ENCODE data around the gene SUPT20H.

The SUPT20H gene

DNA sequence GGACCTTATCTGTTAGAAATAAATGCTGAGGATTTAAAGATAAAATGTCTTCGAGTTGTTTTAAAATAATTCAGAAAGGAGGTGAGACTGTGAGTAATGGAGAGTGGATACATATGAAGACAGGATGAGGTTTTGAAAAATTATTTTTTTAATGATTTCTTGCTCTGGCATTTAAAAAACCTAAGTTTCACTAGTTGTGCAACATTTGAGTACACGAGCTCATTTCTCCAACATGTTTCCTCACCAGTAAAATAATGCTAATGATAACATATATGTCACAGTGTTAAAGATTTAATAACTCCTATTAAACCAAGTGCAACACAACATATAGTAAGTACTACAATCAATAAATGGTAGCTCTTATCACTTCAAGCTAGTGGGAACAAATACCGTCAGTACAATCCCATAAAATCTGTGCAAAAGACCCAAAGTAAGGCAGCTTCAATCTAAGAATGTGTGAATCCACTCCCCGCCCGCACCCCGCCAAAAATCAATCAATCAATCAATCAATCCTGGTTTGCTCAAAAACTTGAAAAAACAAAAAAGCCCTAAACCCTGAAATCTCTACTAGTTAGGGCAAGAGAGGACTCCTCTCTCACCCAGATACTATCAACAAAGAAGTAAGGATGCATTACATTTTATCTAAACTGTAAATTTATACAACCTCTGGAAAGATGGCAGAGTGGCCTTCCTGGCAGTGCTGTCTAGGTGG, 61.6 kb downstream of the SUPT20H start:
- H3K4me3 ChIP-seq (ENCODE audit: low read length), result peak overlapping the region; percentile 72

DNA sequence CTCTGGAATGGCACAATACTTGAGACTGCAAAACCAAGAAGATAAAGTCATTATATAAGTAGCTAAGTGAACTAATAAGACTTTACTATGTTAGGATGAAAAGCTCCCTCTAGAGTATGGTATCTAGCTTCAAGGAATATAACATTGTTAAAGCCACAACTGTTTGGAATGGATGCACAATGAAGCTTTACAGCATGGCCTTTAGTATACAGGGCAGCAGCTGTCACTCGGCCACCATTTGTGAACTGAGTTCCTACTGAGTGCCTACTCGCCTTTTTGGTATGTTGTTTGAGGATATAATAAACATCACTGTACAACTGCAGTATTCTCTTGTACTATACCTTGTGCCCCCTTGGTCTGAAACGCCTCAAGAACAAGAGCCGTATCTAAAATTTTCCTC, 67.1 kb downstream of the SUPT20H start:
- DNase-seq (ENCODE audit: low read depth), result no peak
- no peak overlapping the region for H3K4me3 ChIP-seq (ENCODE audit: low read length)
- TF ChIP-seq, protein P1, sequence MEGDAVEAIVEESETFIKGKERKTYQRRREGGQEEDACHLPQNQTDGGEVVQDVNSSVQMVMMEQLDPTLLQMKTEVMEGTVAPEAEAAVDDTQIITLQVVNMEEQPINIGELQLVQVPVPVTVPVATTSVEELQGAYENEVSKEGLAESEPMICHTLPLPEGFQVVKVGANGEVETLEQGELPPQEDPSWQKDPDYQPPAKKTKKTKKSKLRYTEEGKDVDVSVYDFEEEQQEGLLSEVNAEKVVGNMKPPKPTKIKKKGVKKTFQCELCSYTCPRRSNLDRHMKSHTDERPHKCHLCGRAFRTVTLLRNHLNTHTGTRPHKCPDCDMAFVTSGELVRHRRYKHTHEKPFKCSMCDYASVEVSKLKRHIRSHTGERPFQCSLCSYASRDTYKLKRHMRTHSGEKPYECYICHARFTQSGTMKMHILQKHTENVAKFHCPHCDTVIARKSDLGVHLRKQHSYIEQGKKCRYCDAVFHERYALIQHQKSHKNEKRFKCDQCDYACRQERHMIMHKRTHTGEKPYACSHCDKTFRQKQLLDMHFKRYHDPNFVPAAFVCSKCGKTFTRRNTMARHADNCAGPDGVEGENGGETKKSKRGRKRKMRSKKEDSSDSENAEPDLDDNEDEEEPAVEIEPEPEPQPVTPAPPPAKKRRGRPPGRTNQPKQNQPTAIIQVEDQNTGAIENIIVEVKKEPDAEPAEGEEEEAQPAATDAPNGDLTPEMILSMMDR (IDR thresholded peaks at IDR 0.05; ENCODE audit: insufficient read depth, low read depth, low read length, missing control alignments), result no peak

More for the DNA sequence above, 61.6 kb downstream of the SUPT20H start:
- no peak for DNase-seq (ENCODE audit: low read depth)
- TF ChIP-seq, protein P1 (IDR thresholded peaks at IDR 0.05; ENCODE audit: insufficient read depth, low read depth, low read length, missing control alignments), result no peak

GRCh38 chr13:36986462-36987240, 72.8 kb downstream of the SUPT20H start:
- no peak overlapping the region for H3K4me3 ChIP-seq (ENCODE audit: low read length)
- DNase-seq (ENCODE audit: low read depth), result peak; percentile 87
- TF ChIP-seq, protein P1 (IDR thresholded peaks at IDR 0.05; ENCODE audit: insufficient read depth, low read depth, low read length, missing control alignments), result no peak

- DNase-seq (ENCODE audit: low read depth), result peak; percentile 57
- TF ChIP-seq, protein P1 (IDR thresholded peaks at IDR 0.05; ENCODE audit: insufficient read depth, low read depth, low read length, missing control alignments), result peak; percentile 33
These were observed 78.2 kb downstream of the SUPT20H start for GRCh38 chr13:36981156-36981743.

DNA sequence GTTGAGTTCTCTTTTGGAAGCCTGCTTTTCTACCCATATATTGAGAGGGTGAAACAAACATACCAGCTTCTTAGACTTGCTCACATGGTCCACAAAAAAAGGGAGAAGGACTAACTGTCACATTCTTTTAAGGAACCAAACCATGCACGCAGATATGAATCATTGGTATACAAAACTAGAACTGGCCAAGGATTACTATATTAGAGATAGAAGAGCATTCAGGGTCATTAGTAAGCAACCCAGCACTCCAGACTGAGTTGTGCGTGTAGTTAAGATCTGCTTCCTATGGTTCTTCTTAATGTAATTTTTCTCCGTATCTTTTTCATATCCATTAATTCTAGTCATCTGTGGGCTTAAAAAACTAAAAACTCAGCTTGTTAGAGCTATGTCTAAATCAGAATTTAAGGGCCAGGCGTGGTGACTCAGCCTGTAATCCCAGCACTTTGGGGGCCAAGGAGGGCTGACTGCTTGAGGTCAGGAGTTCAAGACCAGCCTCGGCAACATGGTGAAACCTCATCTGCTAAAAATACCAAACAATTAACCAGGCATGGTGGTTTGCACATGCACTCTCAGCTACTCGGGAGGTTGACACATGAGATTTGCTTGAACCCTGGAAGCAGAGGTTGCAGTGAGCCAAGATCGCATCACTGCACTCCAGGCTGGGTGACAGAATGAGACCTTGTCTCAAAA, 80.0 kb downstream of the SUPT20H start:
- TF ChIP-seq, protein P1 (IDR thresholded peaks at IDR 0.05; ENCODE audit: insufficient read depth, low read depth, low read length, missing control alignments), result no peak
- H3K4me3 ChIP-seq (ENCODE audit: low read length), result no peak overlapping the region
- DNase-seq (ENCODE audit: low read depth), result no peak

More at GRCh38 chr13:36981156-36981743, 78.2 kb downstream of the SUPT20H start:
- H3K4me3 ChIP-seq (ENCODE audit: low read length), result no peak overlapping the region

GRCh38 chr13:36975172-36975571, 84.3 kb downstream of the SUPT20H start:
- no peak for DNase-seq (ENCODE audit: low read depth)
- TF ChIP-seq, protein P1 (IDR thresholded peaks at IDR 0.05; ENCODE audit: insufficient read depth, low read depth, low read length, missing control alignments), result no peak
- no peak overlapping the region for H3K4me3 ChIP-seq (ENCODE audit: low read length)
